GM12801 (cell line): ENCODE measurements around the gene CNKSR3.

Experiments
- CTCF ChIP-seq: IDR thresholded peaks from one replicate; pipeline ENCODE4 v1.5.1; 2011; ENCODE audit warnings: control low read depth; ENCODE audit not compliant: insufficient read length; ENCODE audit errors: extremely low read depth

Gene CNKSR3

GRCh38 chr6:154513601-154514320 is 3.3 kb upstream of the CNKSR3 start:
- no peak for TF ChIP-seq CTCF

- no peak for TF ChIP-seq CTCF
Observed at GRCh38 chr6:154512201-154512600, 1.7 kb upstream of the CNKSR3 start.

- no peak for TF ChIP-seq CTCF
Observed at GRCh38 chr6:154511791-154512190, 1.3 kb upstream of the CNKSR3 start.

- no peak for TF ChIP-seq CTCF
Observed at GRCh38 chr6:154509421-154510143, 903 bp downstream of the CNKSR3 start.

GRCh38 chr6:154508573-154509375 is 1.7 kb downstream of the CNKSR3 start:
- no peak for TF ChIP-seq CTCF

GRCh38 chr6:154506991-154507898 is 3.2 kb downstream of the CNKSR3 start:
- TF ChIP-seq CTCF = no peak

- no peak for TF ChIP-seq CTCF
Observed at GRCh38 chr6:154506582-154506981, 3.9 kb downstream of the CNKSR3 start.
